ENCODE measurements around the gene HAP1.

The HAP1 gene

DNA sequence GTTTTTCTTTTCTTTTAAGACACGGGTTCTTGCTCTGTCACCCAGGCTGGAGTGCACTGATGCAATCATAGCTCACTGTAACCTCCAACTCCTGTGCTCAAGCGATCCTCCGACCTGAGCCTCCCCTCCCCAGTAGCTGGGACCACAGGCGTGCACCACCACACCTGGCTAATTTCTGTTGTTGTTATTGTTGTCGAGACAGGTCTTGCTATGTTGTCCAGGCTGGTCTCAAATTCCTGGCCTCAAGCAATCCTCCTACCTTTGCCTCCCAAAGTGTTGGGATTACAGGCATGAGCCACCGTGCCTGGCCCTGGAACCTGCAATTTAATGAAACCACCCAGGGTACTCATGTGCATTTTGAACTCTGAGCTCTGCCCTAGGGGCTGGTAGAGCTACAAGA, 27.9 kb upstream of the HAP1 start:
- TF ChIP-seq, protein P1, sequence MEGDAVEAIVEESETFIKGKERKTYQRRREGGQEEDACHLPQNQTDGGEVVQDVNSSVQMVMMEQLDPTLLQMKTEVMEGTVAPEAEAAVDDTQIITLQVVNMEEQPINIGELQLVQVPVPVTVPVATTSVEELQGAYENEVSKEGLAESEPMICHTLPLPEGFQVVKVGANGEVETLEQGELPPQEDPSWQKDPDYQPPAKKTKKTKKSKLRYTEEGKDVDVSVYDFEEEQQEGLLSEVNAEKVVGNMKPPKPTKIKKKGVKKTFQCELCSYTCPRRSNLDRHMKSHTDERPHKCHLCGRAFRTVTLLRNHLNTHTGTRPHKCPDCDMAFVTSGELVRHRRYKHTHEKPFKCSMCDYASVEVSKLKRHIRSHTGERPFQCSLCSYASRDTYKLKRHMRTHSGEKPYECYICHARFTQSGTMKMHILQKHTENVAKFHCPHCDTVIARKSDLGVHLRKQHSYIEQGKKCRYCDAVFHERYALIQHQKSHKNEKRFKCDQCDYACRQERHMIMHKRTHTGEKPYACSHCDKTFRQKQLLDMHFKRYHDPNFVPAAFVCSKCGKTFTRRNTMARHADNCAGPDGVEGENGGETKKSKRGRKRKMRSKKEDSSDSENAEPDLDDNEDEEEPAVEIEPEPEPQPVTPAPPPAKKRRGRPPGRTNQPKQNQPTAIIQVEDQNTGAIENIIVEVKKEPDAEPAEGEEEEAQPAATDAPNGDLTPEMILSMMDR (conservative IDR thresholded peaks at IDR 0.05): no peak
- TF ChIP-seq ZFX (IDR thresholded peaks at IDR 0.05): no peak
- no peak overlapping the region for H3K27ac ChIP-seq

DNA sequence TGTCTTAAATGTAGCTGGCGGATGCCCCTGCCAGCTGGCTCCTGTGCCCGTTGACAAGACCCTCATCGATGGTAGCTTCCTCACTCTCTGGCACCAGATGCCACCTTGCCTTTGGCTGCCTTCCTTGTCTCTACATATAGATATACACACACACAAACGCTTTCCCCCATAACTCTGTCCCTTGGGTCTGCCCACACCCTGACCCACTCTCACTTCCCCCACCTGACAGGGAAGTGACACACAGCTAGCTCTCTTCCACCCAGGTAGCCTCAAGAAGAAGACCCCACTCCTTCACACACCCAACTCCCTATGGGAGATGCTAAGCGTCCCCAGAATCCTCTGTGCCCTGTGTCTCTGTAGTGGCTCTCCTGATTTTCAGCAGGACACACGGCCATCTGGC, 26.4 kb upstream of the HAP1 start:
- H3K27ac ChIP-seq: no peak overlapping the region
- TF ChIP-seq, protein P1 (conservative IDR thresholded peaks at IDR 0.05): no peak
- no peak for TF ChIP-seq ZFX (IDR thresholded peaks at IDR 0.05)

DNA sequence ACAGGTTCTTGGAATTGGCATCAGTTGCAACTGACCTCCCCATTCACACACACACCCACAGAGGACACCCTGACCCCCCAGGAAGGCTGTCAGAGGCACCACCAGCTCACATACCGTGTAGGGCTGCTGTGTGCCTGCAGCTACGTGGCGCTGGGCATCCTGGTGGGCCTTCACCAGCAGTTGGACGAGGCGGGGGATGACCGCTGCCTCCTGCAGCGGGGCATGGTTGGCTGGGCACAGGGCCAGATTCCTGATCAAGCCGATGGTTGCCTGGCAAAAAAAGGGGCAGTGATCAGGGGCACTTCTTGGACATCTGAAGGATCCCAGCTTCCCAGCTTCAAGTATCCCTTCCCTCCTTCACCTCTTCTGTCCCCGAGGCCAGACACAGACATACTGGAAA, 24.2 kb upstream of the HAP1 start:
- TF ChIP-seq, protein P1 (conservative IDR thresholded peaks at IDR 0.05): no peak
- TF ChIP-seq ZFX (IDR thresholded peaks at IDR 0.05): no peak
- no peak overlapping the region for H3K27ac ChIP-seq

DNA sequence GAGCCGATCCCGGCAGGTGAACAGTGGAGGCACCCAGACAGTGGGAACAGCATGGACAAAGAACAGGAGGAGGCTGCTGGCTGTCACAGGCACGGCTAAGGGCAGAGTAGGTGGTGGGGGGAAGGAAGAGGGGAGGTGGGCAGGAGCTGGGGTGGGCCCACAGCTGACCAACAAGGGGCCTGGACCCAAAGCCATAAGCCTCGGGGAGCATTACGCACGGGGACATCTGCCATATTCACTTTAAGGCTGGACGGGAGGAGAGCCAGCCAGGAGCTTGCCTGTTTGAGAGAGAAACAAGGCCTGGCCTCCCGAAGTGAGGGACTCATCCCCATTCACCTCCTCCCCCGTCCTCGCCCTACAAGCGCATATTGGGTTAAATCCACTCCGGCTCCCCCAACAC, 19.6 kb upstream of the HAP1 start:
- no peak overlapping the region for H3K27ac ChIP-seq
- TF ChIP-seq ZFX (IDR thresholded peaks at IDR 0.05): no peak
- TF ChIP-seq, protein P1 (conservative IDR thresholded peaks at IDR 0.05): no peak

DNA sequence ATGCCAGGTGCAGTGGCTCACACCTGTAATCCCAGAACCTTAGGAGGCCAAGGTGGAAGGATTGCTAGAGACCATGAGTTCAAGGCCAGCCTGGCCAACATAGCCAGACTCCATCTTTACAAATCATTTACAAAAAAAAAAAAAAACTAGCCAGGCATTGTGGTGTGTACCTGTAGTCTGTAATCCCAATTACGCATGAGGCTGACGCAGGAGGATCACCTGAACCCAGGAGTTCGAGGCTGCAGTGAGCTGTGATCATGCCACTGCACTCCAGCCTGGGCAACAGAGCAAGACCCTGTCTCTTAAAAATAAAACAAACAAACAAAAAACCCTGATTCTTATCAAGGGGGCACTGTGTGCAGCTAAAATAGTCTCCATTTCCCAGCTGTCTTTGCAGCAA, 16.8 kb upstream of the HAP1 start:
- no peak overlapping the region for H3K27ac ChIP-seq
- TF ChIP-seq, protein P1 (conservative IDR thresholded peaks at IDR 0.05): no peak
- no peak for TF ChIP-seq ZFX (IDR thresholded peaks at IDR 0.05)

DNA sequence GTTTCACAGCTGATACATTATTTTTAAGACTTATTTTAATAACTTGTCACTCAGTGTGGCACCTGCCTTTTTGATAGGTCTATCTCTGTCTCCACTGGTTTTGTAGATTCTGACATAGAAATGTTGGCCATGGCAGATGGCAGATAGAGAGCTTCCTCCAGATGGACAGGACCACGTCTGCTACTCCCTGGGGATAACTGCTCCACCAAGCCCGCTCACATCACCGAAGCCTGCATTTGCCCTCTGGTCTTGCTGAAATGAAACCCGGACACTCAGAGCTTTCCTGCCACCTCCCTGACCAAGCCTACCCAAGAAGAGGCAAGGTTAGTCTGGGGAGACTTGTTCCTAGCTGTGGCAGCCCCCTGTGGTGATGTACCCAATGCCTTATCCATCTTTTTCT, 16.4 kb upstream of the HAP1 start:
- no peak overlapping the region for H3K27ac ChIP-seq
- TF ChIP-seq, protein P1 (conservative IDR thresholded peaks at IDR 0.05): no peak
- TF ChIP-seq ZFX (IDR thresholded peaks at IDR 0.05): no peak

DNA sequence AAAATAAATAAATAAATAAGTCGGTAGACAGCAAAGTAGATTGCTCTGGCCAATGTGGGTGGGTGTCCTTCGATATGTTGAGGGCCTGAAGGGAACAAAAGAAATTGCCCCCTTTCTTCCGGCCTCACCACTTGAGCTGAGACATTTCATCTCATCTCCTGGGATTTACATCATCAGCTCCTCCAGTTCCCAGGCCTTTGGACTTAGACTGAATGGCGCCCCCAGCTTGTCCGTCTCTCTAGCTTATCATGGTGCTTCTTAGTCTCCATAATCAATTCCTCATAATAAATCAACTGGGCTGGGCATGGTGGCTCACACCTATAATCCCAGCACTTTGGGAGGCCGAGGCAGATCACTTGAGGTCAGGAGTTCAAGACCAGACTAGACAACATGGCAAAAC, 13.8 kb upstream of the HAP1 start:
- TF ChIP-seq ZFX (IDR thresholded peaks at IDR 0.05): no peak
- no peak overlapping the region for H3K27ac ChIP-seq

DNA sequence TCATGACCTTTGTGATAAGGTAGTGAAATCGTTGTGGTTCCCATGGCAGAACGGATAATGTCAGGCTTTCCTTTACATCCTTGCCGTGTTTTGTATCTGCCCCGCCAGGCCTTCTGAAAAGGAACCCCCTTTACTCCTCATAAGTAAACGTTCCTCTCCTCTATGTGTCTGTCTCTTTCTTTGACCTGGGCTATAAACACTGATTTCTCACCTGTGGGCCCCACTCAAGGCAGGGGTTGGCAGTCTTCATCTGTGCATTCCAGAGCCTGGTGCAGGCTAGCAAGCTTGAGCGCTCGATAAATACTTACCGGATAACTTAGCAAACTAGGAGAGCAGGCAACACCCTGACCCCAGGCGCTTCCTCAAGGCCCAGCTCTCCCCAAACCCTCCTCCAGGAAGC, 7.3 kb upstream of the HAP1 start:
- H3K27ac ChIP-seq: no peak overlapping the region
- no peak for TF ChIP-seq ZFX (IDR thresholded peaks at IDR 0.05)
- TF ChIP-seq, protein P1 (conservative IDR thresholded peaks at IDR 0.05): no peak

Data from C4-2B (cell line).